ENCODE data around the gene TLL2.
A peak's percentile ranks its signal among the peaks of the same experiment; 100 is the strongest.

TLL2 gene

DNA sequence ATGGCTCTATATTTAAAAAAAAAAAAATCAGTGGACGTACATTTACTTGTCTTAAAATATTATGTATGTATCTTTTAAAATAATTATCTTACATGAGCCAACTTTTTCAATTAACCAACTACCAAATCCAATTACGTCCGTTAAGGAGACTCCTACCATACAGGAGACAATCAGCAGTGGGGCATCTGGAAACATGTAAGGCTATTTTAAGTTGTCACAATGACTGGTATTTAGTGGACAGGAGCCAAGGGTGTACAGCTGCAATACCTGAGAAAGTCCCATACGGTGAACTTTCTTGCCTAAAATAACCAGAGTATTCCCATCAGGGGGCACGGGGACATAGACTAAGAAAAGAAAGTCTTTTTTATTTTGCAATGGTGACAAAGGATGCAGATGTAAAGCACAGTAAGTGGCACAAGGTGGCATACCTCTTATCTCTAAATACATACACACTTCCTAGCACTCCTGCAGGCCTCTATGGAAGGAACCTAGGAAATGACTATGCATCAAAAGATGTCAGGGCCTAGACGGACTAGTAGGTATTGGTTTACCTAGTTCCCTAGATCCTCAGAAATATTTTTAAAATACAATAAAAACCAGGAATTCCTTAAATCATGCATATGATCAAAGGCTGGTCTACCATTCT lies 16.0 kb upstream of the TLL2 start:
- Histone ChIP-seq H3K27me3 (ENCODE audit: control insufficient read depth, insufficient read depth, low read length) (no peaks in the 10 kb centered on the region), H3K4me1 (ENCODE audit: control insufficient read depth, insufficient read depth, low read length) (peaks cover 15% of the 10 kb centered on the region), H3K36me3 (ENCODE audit: control insufficient read depth, insufficient read depth, low read length) (peaks cover 16% of the 10 kb centered on the region), H3K4me3 (ENCODE audit: low read length) (no peak overlapping the region), H3K9me3 (ENCODE audit: control insufficient read depth, low read length) (no peaks in the 10 kb centered on the region), H3K9ac (ENCODE audit: low read length) (no peak overlapping the region)

DNA sequence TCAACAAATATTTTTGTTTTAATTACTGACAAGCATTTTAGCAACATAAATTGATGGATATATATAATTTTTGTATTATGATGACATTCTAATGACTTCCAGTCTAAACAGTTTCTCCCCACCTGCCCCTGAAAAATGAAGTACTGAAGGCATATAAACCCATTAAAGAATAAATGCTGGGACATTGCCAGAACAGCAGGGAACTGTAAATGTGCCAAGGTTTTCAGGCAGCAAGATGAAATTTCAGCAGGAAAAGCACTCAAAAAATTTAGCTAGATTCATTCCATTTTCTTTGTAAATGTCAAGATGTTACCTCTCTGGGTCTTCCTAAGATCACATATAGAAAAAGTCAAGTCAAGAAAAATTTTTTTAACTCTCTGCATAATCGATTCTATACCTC lies 11.0 kb upstream of the TLL2 start:
- no peaks in the 10 kb centered on the region for H3K4me1 ChIP-seq (ENCODE audit: control insufficient read depth, insufficient read depth, low read length)
- H3K27me3 ChIP-seq (ENCODE audit: control insufficient read depth, insufficient read depth, low read length) = no peaks in the 10 kb centered on the region
- no peak overlapping the region for H3K4me3 ChIP-seq (ENCODE audit: low read length)
- H3K9me3 ChIP-seq (ENCODE audit: control insufficient read depth, low read length) = no peaks in the 10 kb centered on the region
- no peak overlapping the region for H3K9ac ChIP-seq (ENCODE audit: low read length)
- H3K36me3 ChIP-seq (ENCODE audit: control insufficient read depth, insufficient read depth, low read length) = peaks cover 16% of the 10 kb centered on the region

DNA sequence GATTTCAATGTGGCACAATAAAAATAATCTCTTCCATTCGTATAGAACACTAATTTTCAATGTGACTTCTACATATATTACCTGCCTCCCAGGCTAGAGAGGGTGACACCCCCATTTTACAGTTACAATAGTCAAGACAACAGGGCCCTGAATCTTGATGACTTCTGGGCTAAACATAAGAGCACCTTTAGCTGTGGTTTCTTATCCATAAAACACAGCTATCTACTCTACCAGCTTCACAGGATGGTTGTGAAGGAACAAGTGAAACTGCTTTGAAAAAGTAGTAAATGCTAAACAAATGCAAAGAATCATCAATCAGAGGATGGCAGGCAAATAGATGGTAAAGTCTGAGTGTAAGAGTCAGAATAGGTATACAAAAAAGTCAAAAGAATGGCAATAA lies 3.6 kb upstream of the TLL2 start:
- H3K9ac ChIP-seq (ENCODE audit: low read length) = no peak overlapping the region
- peaks cover 14% of the 10 kb centered on the region for H3K27me3 ChIP-seq (ENCODE audit: control insufficient read depth, insufficient read depth, low read length)
- peaks cover 11% of the 10 kb centered on the region for H3K4me1 ChIP-seq (ENCODE audit: control insufficient read depth, insufficient read depth, low read length)
- no peaks in the 10 kb centered on the region for H3K9me3 ChIP-seq (ENCODE audit: control insufficient read depth, low read length)
- no peaks in the 10 kb centered on the region for H3K36me3 ChIP-seq (ENCODE audit: control insufficient read depth, insufficient read depth, low read length)
- H3K4me3 ChIP-seq (ENCODE audit: low read length) = no peak overlapping the region

DNA sequence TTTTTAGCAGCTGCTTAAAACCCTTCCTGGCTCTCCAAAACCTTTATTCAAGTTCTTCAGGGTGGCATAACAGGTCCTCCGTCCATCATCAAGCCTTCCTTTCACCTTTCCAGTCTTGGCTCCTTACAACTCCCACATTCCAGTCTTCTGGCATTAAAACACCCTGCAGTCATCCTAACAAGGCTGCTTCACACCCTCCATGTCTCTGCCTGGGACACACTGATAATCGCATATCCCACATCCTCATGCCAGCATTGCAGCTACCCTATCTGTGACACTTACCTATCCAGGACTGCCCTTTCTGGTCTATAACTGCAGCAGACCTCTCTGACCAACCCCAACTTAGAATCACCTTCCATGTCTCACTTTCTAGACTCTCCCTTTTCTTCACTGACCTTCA lies 2.6 kb upstream of the TLL2 start:
- Histone ChIP-seq H3K9ac (ENCODE audit: low read length) (no peak overlapping the region), H3K4me1 (ENCODE audit: control insufficient read depth, insufficient read depth, low read length) (peaks cover 16% of the 10 kb centered on the region), H3K4me3 (ENCODE audit: low read length) (no peak overlapping the region), H3K27me3 (ENCODE audit: control insufficient read depth, insufficient read depth, low read length) (peaks cover 23% of the 10 kb centered on the region), H3K36me3 (ENCODE audit: control insufficient read depth, insufficient read depth, low read length) (no peaks in the 10 kb centered on the region), H3K9me3 (ENCODE audit: control insufficient read depth, low read length) (no peaks in the 10 kb centered on the region)

DNA sequence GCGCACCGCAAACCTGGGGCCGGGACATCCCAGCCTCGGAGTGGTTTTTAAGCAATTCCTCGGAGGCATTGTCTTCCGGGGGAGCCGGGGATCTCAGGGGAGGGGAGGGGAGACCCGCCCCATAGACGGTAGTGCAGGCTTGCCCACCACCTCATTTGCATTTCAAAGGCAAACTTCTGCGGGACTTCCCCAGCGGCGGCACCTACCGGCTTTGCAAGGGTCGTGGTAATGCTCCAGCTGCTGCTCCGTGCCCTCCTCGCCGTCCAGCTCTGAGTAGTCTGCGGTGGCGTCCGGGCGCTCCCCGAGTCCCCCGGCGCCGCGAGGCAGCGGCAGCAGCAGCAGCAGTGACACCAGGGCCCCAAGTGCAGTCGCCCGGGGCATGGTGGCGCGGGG lies 425 bp downstream of the TLL2 start:
- peak overlapping the region; percentile 33 for H3K4me3 ChIP-seq (ENCODE audit: low read length)
- no peak overlapping the region for H3K9ac ChIP-seq (ENCODE audit: low read length)
- no peaks in the 10 kb centered on the region for H3K36me3 ChIP-seq (ENCODE audit: control insufficient read depth, insufficient read depth, low read length)
- H3K27me3 ChIP-seq (ENCODE audit: control insufficient read depth, insufficient read depth, low read length) = peaks cover 24% of the 10 kb centered on the region
- no peaks in the 10 kb centered on the region for H3K9me3 ChIP-seq (ENCODE audit: control insufficient read depth, low read length)
- peaks cover 18% of the 10 kb centered on the region for H3K4me1 ChIP-seq (ENCODE audit: control insufficient read depth, insufficient read depth, low read length)

DNA sequence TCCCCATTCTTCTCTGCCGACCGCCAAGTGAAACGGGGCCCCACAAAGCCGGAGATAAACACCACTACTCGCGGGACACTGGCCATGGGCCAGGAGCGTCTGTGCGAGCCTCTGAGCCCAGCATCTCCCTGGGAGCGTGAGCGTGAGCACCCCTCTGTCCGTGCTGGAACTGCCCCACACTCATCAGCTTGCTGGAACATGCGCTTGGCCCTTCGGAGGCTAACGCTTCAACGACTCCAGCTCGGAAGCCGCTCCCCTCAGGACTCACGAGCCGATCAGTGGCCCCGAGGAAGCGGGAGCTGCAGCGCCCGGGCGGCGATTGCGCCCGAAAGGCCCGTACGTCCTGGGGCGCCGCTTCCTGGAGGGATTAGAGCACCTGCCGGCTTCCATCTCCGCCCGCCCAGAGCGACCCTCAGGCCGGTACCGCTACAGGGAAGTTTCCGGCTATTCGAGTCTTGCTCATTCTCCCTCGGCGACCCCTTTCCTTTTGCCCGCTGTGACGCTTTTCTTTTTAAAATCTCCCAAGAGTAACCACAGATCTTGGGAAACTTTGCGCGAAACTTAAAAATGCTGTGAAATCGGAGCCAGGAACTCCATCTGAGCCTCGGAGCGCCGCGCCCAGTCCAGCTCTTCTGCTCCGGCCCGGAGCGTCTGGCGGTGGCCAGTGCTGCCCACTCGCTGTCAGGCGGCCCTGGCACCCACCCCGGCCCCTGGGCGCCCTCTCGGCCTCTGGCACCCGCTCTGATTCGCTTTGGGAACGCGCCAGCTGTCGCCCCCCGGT lies 1.0 kb downstream of the TLL2 start:
- H3K4me1 ChIP-seq (ENCODE audit: control insufficient read depth, insufficient read depth, low read length) = peaks cover 18% of the 10 kb centered on the region
- no peaks in the 10 kb centered on the region for H3K9me3 ChIP-seq (ENCODE audit: control insufficient read depth, low read length)
- H3K9ac ChIP-seq (ENCODE audit: low read length) = no peak overlapping the region

DNA sequence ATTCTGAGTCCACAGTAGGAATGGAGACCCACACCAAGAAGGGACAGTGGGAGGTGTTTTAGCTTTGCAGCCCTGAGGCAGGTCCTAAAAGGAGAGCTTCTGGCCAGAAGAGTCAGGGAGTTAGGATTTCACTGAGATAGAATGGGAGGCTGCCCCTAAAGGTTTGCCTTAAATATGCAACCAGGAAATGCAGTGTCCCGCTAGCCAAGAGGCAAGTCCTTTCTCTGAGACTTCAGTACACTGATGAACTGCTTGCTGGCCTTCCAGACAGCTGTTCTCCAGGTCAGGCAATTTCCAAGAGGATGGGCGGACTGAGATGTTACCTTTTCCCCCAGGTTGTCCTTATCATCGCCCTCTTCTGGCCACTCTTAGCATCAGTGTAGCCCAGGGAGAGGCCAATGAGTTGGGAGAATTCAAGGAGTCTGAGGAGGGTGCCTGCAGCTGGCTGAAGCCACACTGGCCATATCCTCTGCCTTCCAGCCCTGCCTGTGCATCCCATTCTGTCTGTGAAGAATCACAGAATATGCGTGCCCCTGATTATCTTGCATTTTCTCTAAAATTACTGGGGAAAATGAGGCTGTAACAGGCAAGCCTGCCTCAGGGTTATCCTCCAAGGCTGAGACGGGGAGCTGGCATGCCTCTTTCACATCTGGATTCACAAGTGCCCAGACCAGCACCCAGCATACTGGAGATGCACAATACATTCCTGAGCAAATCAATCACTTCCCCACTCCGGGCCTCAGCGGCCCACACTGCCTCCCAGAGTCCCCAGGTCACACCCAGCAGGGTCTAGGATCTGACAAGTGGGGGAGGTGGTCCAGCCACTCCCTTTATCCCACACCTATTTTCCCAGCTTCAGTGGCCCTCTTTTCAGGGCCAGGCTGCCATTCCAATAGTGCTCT lies 2.4 kb downstream of the TLL2 start:
- Histone ChIP-seq H3K9ac (ENCODE audit: low read length) (no peak overlapping the region), H3K4me3 (ENCODE audit: low read length) (no peak overlapping the region), H3K27me3 (ENCODE audit: control insufficient read depth, insufficient read depth, low read length) (peaks cover 24% of the 10 kb centered on the region)

More for the DNA sequence above, 1.0 kb downstream of the TLL2 start:
- Histone ChIP-seq H3K4me3 (ENCODE audit: low read length) (peak overlapping the region; percentile 33), H3K36me3 (ENCODE audit: control insufficient read depth, insufficient read depth, low read length) (no peaks in the 10 kb centered on the region), H3K27me3 (ENCODE audit: control insufficient read depth, insufficient read depth, low read length) (peaks cover 24% of the 10 kb centered on the region)

DNA sequence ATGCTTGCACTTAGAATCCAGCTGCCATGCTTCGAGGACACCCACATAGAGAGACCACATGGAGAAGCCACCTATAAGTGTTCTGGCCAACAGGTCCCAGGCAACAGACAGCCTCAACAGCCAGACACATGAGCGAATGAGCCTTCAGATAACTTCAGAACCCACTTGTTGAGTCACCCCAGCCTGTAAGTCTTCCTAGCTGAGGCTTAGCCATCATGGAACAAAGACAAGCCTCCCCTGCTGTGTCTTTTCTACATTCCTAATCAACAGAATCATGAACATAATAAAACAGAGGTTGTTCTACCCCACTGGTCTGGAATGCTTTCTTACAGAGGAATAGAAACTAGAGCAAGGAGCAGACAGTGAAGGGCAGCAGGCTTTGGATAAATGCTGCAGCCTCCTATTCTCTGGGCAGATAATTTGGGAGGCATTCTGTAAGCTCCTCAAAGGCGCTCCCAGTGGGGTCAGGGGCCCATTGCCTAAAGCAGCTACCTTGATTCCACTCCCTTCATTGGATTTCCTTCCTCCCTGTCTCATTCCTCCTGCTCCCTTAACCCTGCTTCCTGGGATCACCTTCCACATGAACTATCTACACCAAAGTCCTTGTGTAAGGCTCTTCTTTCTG lies 4.6 kb downstream of the TLL2 start:
- Histone ChIP-seq H3K9ac (ENCODE audit: low read length) (no peak overlapping the region), H3K4me3 (ENCODE audit: low read length) (no peak overlapping the region), H3K9me3 (ENCODE audit: control insufficient read depth, low read length) (no peaks in the 10 kb centered on the region), H3K4me1 (ENCODE audit: control insufficient read depth, insufficient read depth, low read length) (peaks cover 18% of the 10 kb centered on the region), H3K36me3 (ENCODE audit: control insufficient read depth, insufficient read depth, low read length) (no peaks in the 10 kb centered on the region), H3K27me3 (ENCODE audit: control insufficient read depth, insufficient read depth, low read length) (peaks cover 24% of the 10 kb centered on the region)

More for the DNA sequence above, 2.4 kb downstream of the TLL2 start:
- H3K9me3 ChIP-seq (ENCODE audit: control insufficient read depth, low read length) = no peaks in the 10 kb centered on the region
- peaks cover 18% of the 10 kb centered on the region for H3K4me1 ChIP-seq (ENCODE audit: control insufficient read depth, insufficient read depth, low read length)
- no peaks in the 10 kb centered on the region for H3K36me3 ChIP-seq (ENCODE audit: control insufficient read depth, insufficient read depth, low read length)

DNA sequence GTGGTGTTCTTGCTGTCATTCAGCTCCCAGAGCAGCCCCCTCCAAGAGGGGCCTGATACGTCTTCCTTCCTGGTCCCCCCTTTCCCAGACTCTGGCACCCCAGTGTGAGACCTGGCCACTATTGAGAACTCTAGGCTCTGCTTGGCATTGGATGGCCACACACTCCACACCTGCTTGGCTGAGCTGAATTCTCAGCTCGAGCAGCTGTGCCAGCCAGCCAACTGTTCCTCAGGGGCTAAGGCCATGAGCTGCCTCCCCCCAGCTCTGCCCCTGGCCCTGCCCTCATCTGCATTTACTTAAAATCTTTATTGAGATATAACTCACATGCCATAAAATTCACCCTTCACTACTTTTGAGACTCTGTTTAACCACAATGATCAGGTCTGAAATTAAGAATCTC lies 6.7 kb downstream of the TLL2 start:
- Histone ChIP-seq H3K4me3 (ENCODE audit: low read length) (no peak overlapping the region), H3K4me1 (ENCODE audit: control insufficient read depth, insufficient read depth, low read length) (peaks cover 5% of the 10 kb centered on the region), H3K9ac (ENCODE audit: low read length) (no peak overlapping the region), H3K36me3 (ENCODE audit: control insufficient read depth, insufficient read depth, low read length) (no peaks in the 10 kb centered on the region), H3K27me3 (ENCODE audit: control insufficient read depth, insufficient read depth, low read length) (peaks cover 8% of the 10 kb centered on the region), H3K9me3 (ENCODE audit: control insufficient read depth, low read length) (no peaks in the 10 kb centered on the region)

DNA sequence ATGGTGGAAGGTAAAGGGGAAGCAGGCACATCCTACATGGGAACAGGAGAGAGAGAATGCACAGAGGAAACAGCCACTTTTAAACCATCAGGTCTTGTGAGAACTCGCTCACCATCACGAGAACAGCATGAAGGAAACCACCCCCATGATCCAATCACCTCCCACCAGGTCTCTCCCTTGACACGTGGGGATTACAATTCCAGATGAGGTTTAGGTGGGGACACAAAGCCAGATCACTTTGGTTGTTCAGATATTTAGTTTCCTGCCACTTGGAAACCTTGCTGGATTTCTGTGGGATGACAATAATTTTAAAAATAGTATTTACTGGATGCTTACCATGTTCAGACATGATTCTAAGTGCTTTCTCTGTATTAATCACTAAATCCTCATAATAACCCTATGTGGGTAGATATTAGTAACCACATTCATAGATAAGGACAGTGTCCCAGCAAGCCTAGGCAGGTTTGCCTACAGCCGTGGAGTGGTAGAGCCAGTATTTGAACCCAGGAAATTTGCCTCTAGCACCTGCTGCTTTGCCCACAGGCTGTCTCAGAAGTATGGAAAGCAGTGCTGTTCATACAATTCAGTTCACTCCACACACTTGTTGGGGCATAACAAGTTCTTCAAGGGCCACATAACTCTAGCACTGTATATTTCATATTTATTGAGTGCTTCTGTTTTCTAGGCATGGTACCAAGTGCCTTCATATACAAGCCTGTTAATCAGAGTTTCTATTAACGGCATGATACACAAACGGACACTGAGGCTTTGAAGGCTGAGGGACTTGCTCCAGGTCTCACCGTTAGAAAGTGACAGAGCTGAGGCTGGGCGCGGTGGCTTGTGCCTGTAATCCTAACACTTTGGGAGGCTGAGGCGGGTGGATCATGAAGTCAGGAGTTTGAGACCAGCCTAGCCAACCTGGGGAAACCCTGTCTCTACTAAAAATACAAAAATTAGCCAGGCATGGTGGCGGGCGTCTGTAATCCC lies 8.3 kb downstream of the TLL2 start:
- no peak overlapping the region for H3K9ac ChIP-seq (ENCODE audit: low read length)

More for the DNA sequence above, 8.3 kb downstream of the TLL2 start:
- H3K9me3 ChIP-seq (ENCODE audit: control insufficient read depth, low read length) = no peaks in the 10 kb centered on the region
- H3K27me3 ChIP-seq (ENCODE audit: control insufficient read depth, insufficient read depth, low read length) = no peaks in the 10 kb centered on the region
- H3K4me1 ChIP-seq (ENCODE audit: control insufficient read depth, insufficient read depth, low read length) = no peaks in the 10 kb centered on the region
- H3K4me3 ChIP-seq (ENCODE audit: low read length) = no peak overlapping the region
- no peaks in the 10 kb centered on the region for H3K36me3 ChIP-seq (ENCODE audit: control insufficient read depth, insufficient read depth, low read length)

Data from mucosa of stomach (tissue), 1 donor.